ENCODE data around the gene SIDT2. TPM values are rescaled to one million over a fixed set of nuclear protein-coding genes. Genes with fewer than 3 reads are reported as not detected.

SIDT2 gene
- total RNA-seq, 1 experiment from 2014 or later: 37.0 TPM

DNA sequence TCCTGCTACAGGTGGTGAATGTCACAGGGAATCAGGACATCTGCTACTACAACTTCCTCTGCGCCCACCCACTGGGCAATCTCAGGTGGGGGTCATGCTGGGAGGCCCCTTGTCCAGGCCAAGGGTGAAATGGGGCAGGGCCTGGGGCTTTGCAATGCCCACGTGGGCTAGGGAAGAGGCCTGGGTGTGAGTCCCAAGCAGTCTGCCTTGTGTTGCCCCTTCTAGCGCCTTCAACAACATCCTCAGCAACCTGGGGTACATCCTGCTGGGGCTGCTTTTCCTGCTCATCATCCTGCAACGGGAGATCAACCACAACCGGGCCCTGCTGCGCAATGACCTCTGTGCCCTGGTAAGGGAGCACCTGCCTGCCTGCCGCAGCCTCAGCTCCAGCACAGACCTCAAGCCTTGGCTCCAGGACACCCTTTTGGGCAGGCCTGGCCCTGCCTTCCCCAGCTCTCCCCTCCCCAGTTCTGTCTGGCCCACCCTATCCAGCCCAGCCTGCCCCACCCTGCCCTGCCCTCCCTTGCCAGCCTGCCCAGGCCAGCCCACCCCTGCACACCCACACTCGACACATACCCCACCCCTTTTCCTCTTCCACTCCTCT lies 11.5 kb downstream of the SIDT2 start:
- Histone ChIP-seq H3K4me1 (ENCODE audit: control insufficient read depth in 1 of 2, insufficient read depth in 2 of 2, low read length in 2 of 2) (no peaks in the 10 kb centered on the region), H2AFZ (ENCODE audit: low read depth, low read length, poor library complexity, severe bottlenecking) (no peak overlapping the region), H3K9me3 (ENCODE audit: control insufficient read depth in 1 of 2, insufficient read depth in 1 of 2, low read depth in 1 of 2, low read length in 2 of 2) (no peaks in the 10 kb centered on the region), H3K9ac (ENCODE audit: low read length) (no peak overlapping the region), H3K27ac (ENCODE audit: low read depth, low read length) (no peak overlapping the region), H3K36me3 (ENCODE audit: control insufficient read depth in 1 of 2, insufficient read depth in 2 of 2, low read length in 2 of 2) (peaks cover 3 to 7% of the 10 kb centered on the region in 2 experiments; a peak in 1 of 4 replicates), H3K79me2 (ENCODE audit: insufficient read depth, low read length) (no peaks in the 10 kb centered on the region), H4K20me1 (ENCODE audit: insufficient read depth) (no peaks in the 10 kb centered on the region), H3K9me2 (ENCODE audit: insufficient read depth) (no peaks in the 10 kb centered on the region), H3K4me3 (replicated peaks in 1 of 2; ENCODE audit: low read depth in 1 of 2, low read length in 2 of 2) (no peak overlapping the region), H3K27me3 (ENCODE audit: insufficient read depth, low read length) (no peaks in the 10 kb centered on the region), H3K4me2 (ENCODE audit: low read length) (no peak overlapping the region)
- RAD21 ChIA-PET (ENCODE audit: low non-redundant PET in 1 of 2, low total read pairs in 2 of 2, uncharacterized antibody in 2 of 2, unreplicated experiment in 2 of 2): no interaction called here
- TF ChIP-seq SRF (IDR thresholded peaks at IDR 0.05; ENCODE audit: low read depth) (no peak), TCF7L2 (IDR thresholded peaks at IDR 0.05; ENCODE audit: borderline replicate concordance, extremely low read depth, insufficient read depth, insufficient read length) (no peak), EGR1 (IDR thresholded peaks at IDR 0.05; ENCODE audit: low read depth) (no peak)
- TF ChIP-seq, protein P1, sequence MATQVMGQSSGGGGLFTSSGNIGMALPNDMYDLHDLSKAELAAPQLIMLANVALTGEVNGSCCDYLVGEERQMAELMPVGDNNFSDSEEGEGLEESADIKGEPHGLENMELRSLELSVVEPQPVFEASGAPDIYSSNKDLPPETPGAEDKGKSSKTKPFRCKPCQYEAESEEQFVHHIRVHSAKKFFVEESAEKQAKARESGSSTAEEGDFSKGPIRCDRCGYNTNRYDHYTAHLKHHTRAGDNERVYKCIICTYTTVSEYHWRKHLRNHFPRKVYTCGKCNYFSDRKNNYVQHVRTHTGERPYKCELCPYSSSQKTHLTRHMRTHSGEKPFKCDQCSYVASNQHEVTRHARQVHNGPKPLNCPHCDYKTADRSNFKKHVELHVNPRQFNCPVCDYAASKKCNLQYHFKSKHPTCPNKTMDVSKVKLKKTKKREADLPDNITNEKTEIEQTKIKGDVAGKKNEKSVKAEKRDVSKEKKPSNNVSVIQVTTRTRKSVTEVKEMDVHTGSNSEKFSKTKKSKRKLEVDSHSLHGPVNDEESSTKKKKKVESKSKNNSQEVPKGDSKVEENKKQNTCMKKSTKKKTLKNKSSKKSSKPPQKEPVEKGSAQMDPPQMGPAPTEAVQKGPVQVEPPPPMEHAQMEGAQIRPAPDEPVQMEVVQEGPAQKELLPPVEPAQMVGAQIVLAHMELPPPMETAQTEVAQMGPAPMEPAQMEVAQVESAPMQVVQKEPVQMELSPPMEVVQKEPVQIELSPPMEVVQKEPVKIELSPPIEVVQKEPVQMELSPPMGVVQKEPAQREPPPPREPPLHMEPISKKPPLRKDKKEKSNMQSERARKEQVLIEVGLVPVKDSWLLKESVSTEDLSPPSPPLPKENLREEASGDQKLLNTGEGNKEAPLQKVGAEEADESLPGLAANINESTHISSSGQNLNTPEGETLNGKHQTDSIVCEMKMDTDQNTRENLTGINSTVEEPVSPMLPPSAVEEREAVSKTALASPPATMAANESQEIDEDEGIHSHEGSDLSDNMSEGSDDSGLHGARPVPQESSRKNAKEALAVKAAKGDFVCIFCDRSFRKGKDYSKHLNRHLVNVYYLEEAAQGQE (IDR thresholded peaks at IDR 0.05; ENCODE audit: low read depth): no peak
- POLR2A ChIA-PET: no interaction called here
- intact Hi-C loops (cut with micrococcal nuclease): no loop called here
- BruUV-seq (replicated peaks): no TSS peak
- CTCF ChIA-PET: no interaction called here
- no peak for ATAC-seq
- DNase-seq (ENCODE audit: low read depth, low spot score): no peak
